Hematopoietic multipotent progenitor cell treated with erythropoietin and hydrocortisone succinate and interleukin-3 and kit ligand, for 17 days (in vitro differentiated cells): ENCODE measurements around the gene MAP7.
"Not testable (repeated sequence)": the region's sequence is repeated elsewhere in the genome, so short reads cannot be mapped to it uniquely, and the experiment has no call there.

ENCODE experiments used
- DNase-seq: peaks from one replicate; pipeline ENCODE4 v3.0.0-alpha.2; 2015; ENCODE audit warnings: low spot score

MAP7 gene

GRCh38 chr6:136550330-136551071, at the start of gene MAP7:
MAP7 (minus strand) TSS chr6:136550422; CDS start chr6:136550408, 14 bp downstream.
- peak; percentile 72 for DNase-seq

- DNase-seq: no peak
Measured at GRCh38 chr6:136599329-136600011, 49.2 kb upstream of the MAP7 start.

- DNase-seq: no peak
Measured at GRCh38 chr6:136598048-136598447, 47.8 kb upstream of the MAP7 start.

GRCh38 chr6:136594671-136595070, 44.4 kb upstream of the MAP7 start:
- DNase-seq: no peak

GRCh38 chr6:136593748-136594490, 43.7 kb upstream of the MAP7 start:
- DNase-seq: no peak

- DNase-seq: no peak
Measured at GRCh38 chr6:136592930-136593673, 42.9 kb upstream of the MAP7 start.

GRCh38 chr6:136591617-136592016, 41.4 kb upstream of the MAP7 start:
- DNase-seq: no peak

GRCh38 chr6:136590846-136591245, 40.6 kb upstream of the MAP7 start:
- DNase-seq: not testable (repeated sequence)

- no peak for DNase-seq
Measured at GRCh38 chr6:136587527-136587926, 37.3 kb upstream of the MAP7 start.

- peak; percentile 68 for DNase-seq
Measured at GRCh38 chr6:136586295-136586694, 36.1 kb upstream of the MAP7 start.

- DNase-seq: not testable (repeated sequence)
Measured at GRCh38 chr6:136585523-136585922, 35.3 kb upstream of the MAP7 start.

- not testable (repeated sequence) for DNase-seq
Measured at GRCh38 chr6:136584290-136584689, 34.1 kb upstream of the MAP7 start.

- DNase-seq: peak; percentile 67
Measured at GRCh38 chr6:136582711-136583471, 32.7 kb upstream of the MAP7 start.

GRCh38 chr6:136579800-136580199, 29.6 kb upstream of the MAP7 start:
- no peak for DNase-seq

- no peak for DNase-seq
Measured at GRCh38 chr6:136576821-136577220, 26.6 kb upstream of the MAP7 start.

GRCh38 chr6:136571496-136571895, 21.3 kb upstream of the MAP7 start:
- DNase-seq: no peak

GRCh38 chr6:136571065-136571464, 20.8 kb upstream of the MAP7 start:
- no peak for DNase-seq

GRCh38 chr6:136568129-136568528, 17.9 kb upstream of the MAP7 start:
- no peak for DNase-seq

GRCh38 chr6:136567688-136568087, 17.5 kb upstream of the MAP7 start:
- DNase-seq: no peak

- DNase-seq: no peak
Measured at GRCh38 chr6:136566851-136567250, 16.6 kb upstream of the MAP7 start.

GRCh38 chr6:136566007-136566487, 15.8 kb upstream of the MAP7 start:
- DNase-seq: no peak
